ENCODE results near the gene ST3GAL5. TPM values are rescaled to one million over a fixed set of nuclear protein-coding genes. Genes with fewer than 3 reads are reported as not detected.

ST3GAL5 gene
- total RNA-seq, 2 donors from 2014 or later = 2.9 to 8.7 TPM

- intact Hi-C loops (cut with DNase I, micrococcal nuclease) = no loop called here
- ATAC-seq (no peak), DNase-seq (no peak)
Observed at GRCh38 chr2:85822766-85823165, 66.0 kb downstream of the ST3GAL5 start.

GRCh38 chr2:85819811-85820510, 68.8 kb downstream of the ST3GAL5 start:
- DNase-seq = no peak
- no peak for ATAC-seq
- intact Hi-C loops (cut with DNase I, micrococcal nuclease) = no loop called here

- ATAC-seq (no peak), DNase-seq (no peak)
- intact Hi-C loops (cut with DNase I, micrococcal nuclease) = loop anchor here (5.0 kb wide), 1 partner anchor 88 kb away; no protein-coding TSS in a partner anchor
Observed at GRCh38 chr2:85814802-85815550, 73.8 kb downstream of the ST3GAL5 start.

- DNase-seq = peak; percentile 76 to 92
- ATAC-seq = peak; percentile 94
- intact Hi-C loops (cut with DNase I, micrococcal nuclease) = loop anchor here (5.0 kb wide), 1 partner anchor 87 kb away; no protein-coding TSS in a partner anchor
Observed at GRCh38 chr2:85813982-85814801, 74.6 kb downstream of the ST3GAL5 start.

GRCh38 chr2:85813211-85813981, 75.4 kb downstream of the ST3GAL5 start:
- intact Hi-C loops (cut with DNase I, micrococcal nuclease) = loop anchor here (5.0 kb wide), 1 partner anchor 86 kb away; no protein-coding TSS in a partner anchor
- no peak for ATAC-seq

GRCh38 chr2:85812094-85812735, 76.6 kb downstream of the ST3GAL5 start:
- intact Hi-C loops (cut with DNase I, micrococcal nuclease) = loop anchor here (5.0 kb wide), 1 partner anchor 85 kb away; no protein-coding TSS in a partner anchor
- ATAC-seq = no peak
- DNase-seq = no peak

More at GRCh38 chr2:85813211-85813981, 75.4 kb downstream of the ST3GAL5 start:
- no peak for DNase-seq

GRCh38 chr2:85811180-85812093, 77.4 kb downstream of the ST3GAL5 start:
- peak in 1 of 2 donors; percentile 61 for DNase-seq
- intact Hi-C loops (cut with DNase I, micrococcal nuclease) = loop anchor here (5.0 kb wide), 1 partner anchor 84 kb away; no protein-coding TSS in a partner anchor
- ATAC-seq = peak; percentile 59

- intact Hi-C loops (cut with DNase I, micrococcal nuclease) = loop anchor here (5.0 kb wide), 1 partner anchor 83 kb away; no protein-coding TSS in a partner anchor
- DNase-seq (no peak), ATAC-seq (no peak)
Observed at GRCh38 chr2:85810371-85811179, 78.2 kb downstream of the ST3GAL5 start.

GRCh38 chr2:85807756-85808155, 81.0 kb downstream of the ST3GAL5 start:
- intact Hi-C loops (cut with DNase I, micrococcal nuclease) = no loop called here
- no peak for DNase-seq
- ATAC-seq = no peak

GRCh38 chr2:85806358-85807118, 82.3 kb downstream of the ST3GAL5 start:
- no peak for DNase-seq
- intact Hi-C loops (cut with DNase I, micrococcal nuclease) = no loop called here

GRCh38 chr2:85804583-85804982, 84.2 kb downstream of the ST3GAL5 start:
- DNase-seq (no peak), ATAC-seq (no peak)
- intact Hi-C loops (cut with DNase I, micrococcal nuclease) = no loop called here

More at GRCh38 chr2:85806358-85807118, 82.3 kb downstream of the ST3GAL5 start:
- ATAC-seq = peak; percentile 87

- no peak for ATAC-seq
- DNase-seq = no peak
- intact Hi-C loops (cut with DNase I, micrococcal nuclease) = no loop called here
Observed at GRCh38 chr2:85803704-85804425, 84.9 kb downstream of the ST3GAL5 start.

- ATAC-seq = no peak
- intact Hi-C loops (cut with DNase I, micrococcal nuclease) = no loop called here
- DNase-seq = no peak
Observed at GRCh38 chr2:85802354-85803103, 86.3 kb downstream of the ST3GAL5 start.

- DNase-seq = no peak
- intact Hi-C loops (cut with DNase I, micrococcal nuclease) = no loop called here
- ATAC-seq = no peak
Observed at GRCh38 chr2:85801871-85802270, 86.9 kb downstream of the ST3GAL5 start.
